Astrocyte (in vitro differentiated cells and primary cell): Measurements from ENCODE around the gene OR2A1.
"Not testable (repeated sequence)": the region's sequence is repeated elsewhere in the genome, so short reads cannot be mapped to it uniquely, and the experiment has no call there.

ENCODE experiments used
- CTCF ChIP-seq: IDR thresholded peaks from 2 replicates; pipeline ENCODE4 v1.5.1; 2011; ENCODE audit warnings: low read depth, mild to moderate bottlenecking, inconsistent platforms, low read length, moderate library complexity; ENCODE audit not compliant: insufficient read depth
- EZH2 ChIP-seq: IDR thresholded peaks from 2 replicates; pipeline ENCODE4 v1.6.1; 2012; ENCODE audit warnings: mild to moderate bottlenecking, low read length, inconsistent platforms; ENCODE audit not compliant: insufficient read depth

GRCh38 chr7:144348625-144349024, 36.4 kb downstream of the OR2A1 start:
- TF ChIP-seq CTCF, EZH2: not testable (repeated sequence)
